ACC112 (cell line): Measurements from ENCODE around the gene NUP210L.

Experiments used
- H2AFZ ChIP-seq: fragments of 200-600 bp; sonication (generic); one replicate; pipeline ENCODE4 v1.6.0; 2017; ENCODE audit warnings: antibody characterized with exemption, low read length; ENCODE audit not compliant: unreplicated experiment
- H3K27ac ChIP-seq: fragments of 200-600 bp; sonication (generic); 2 replicates; pipeline ENCODE4 v1.5.1; 2014; ENCODE audit warnings: low read depth, mild to moderate bottlenecking, antibody characterized with exemption, low read length, moderate library complexity
- H3K27me3 ChIP-seq: fragments of 200-600 bp; sonication (generic); 2 replicates; pipeline ENCODE4 v1.6.1; 2014; ENCODE audit warnings: mild to moderate bottlenecking, antibody characterized with exemption, low read length, moderate library complexity, mixed read lengths; ENCODE audit not compliant: insufficient read depth
- H3K36me3 ChIP-seq: fragments of 200-600 bp; sonication (generic); 2 replicates; pipeline ENCODE4 v1.6.1; 2016; ENCODE audit warnings: mild to moderate bottlenecking, antibody characterized with exemption, low read length, moderate library complexity, mixed read lengths; ENCODE audit not compliant: insufficient read depth
- H3K4me1 ChIP-seq: fragments of 200-600 bp; sonication (generic); one replicate; pipeline ENCODE4 v1.6.1; 2016; ENCODE audit warnings: low read length, mixed read lengths; ENCODE audit not compliant: insufficient read depth, unreplicated experiment, control insufficient read depth
- H3K4me3 ChIP-seq: fragments of 200-600 bp; sonication (generic); 2 replicates; pipeline ENCODE4 v1.5.1; 2014; ENCODE audit warnings: mild to moderate bottlenecking, low read depth, low read length
- H3K79me2 ChIP-seq: fragments of 200-600 bp; sonication (generic); one replicate; pipeline ENCODE4 v1.6.0; 2016; ENCODE audit warnings: low read length; ENCODE audit not compliant: control insufficient read depth, unreplicated experiment, insufficient read depth

The NUP210L gene

DNA sequence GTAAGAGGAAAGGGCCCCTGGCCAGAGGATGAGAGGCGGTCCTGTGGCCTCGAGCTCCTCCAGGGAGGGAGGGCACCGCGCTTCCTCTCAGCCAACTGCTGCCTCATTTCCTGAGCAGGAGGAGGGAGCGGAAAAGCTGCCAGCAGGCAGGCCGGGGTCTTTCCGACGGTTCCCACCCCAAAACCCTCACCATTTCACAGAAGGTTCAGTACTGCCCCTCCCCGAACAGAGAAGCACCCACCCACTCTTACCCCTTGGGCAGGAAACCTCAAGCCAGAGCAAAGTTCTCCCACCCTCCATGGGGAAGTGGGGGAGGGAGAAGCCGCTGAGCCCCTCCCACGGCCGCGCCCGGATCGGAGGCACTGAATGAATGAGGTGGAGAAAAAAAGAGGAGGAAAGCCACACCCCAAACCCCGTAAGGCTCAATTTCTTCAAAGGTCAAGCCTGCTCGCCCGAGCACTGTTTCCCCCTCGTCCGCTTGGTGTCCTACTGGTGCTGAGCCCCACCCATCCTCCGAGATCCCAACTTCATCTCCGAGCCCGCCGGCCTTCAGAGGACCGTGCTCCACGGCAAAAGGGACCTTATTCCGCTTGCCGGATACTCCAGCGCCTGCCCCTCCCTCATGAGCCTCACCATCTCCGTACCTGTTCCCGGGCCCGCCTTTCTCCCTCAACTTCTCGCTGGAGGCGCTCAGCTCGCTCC lies 27.6 kb upstream of the NUP210L start:
- H3K36me3 ChIP-seq, result no peaks in the 10 kb centered on the region
- peak overlapping the region; percentile 91 for H3K4me3 ChIP-seq
- H3K4me1 ChIP-seq, result peaks cover 36% of the 10 kb centered on the region
- H3K27ac ChIP-seq, result peak overlapping the region; percentile 87
- no peaks in the 10 kb centered on the region for H3K27me3 ChIP-seq
- no peak overlapping the region for H2AFZ ChIP-seq
- H3K79me2 ChIP-seq, result peaks cover 54% of the 10 kb centered on the region

DNA sequence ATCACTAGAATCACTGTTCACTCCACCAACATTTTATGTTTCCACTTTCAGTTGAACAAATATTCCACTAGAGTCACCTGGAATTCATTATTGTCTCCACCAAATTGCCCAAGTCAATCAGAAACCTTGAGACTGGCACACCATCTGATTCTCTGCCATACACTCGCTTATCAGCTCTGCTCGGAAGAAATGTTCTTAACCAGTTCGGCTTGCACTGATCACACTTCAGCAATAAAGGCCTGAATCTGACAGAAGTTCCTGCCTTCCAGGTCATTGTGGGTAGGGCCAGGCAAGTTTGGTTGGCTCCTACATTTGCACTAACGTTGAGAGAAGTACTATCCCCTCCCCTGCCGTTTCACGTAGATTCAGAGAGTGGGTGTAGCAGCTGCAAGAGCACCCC lies 27.1 kb upstream of the NUP210L start:
- Histone ChIP-seq H3K79me2 (peaks cover 59% of the 10 kb centered on the region), H3K4me1 (peaks cover 41% of the 10 kb centered on the region), H3K4me3 (peak overlapping the region; percentile 91), H3K36me3 (no peaks in the 10 kb centered on the region), H2AFZ (no peak overlapping the region), H3K27me3 (no peaks in the 10 kb centered on the region), H3K27ac (peak overlapping the region; percentile 87)

DNA sequence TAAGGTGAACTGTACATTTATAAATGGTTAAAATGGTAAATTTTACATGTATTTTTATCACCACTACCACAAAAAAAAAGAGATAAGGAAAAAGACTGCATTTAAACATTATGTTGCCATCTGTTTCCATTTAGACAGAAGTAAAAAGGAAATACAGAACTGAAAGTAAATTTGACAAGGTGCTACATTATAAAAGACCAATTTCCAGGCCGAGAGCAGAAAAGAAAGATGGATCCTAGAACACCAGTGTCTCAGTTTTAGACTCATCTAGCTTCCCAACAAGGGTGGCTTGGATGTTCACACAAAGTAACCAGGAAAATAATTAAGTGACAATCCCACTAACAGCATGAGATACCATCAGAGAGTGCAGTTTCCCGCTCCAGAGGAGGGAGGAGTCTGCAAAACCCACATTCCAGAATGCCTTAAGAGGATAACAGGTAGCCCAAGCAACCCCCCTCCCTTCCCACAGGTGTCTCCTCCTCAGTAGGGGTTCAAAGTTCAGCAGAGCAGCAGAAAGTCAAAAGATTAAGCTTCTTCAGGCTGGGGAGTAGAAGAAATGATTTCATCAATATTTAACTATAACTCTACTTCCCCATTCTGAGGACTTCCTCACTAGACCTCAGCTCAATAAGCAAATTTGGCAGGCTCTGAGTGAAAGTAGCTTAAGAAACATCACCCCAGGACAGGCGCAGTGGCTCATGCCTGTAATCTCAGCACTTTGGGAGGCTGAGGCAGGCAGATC lies 25.2 kb upstream of the NUP210L start:
- H2AFZ ChIP-seq, result no peak overlapping the region
- H3K36me3 ChIP-seq, result no peaks in the 10 kb centered on the region; the same call in 1 of the 2 replicates
- H3K27ac ChIP-seq, result no peak overlapping the region
- peaks cover 52% of the 10 kb centered on the region for H3K4me1 ChIP-seq
- H3K4me3 ChIP-seq, result peak overlapping the region; percentile 65
- no peaks in the 10 kb centered on the region for H3K27me3 ChIP-seq
- peaks cover 76% of the 10 kb centered on the region for H3K79me2 ChIP-seq

DNA sequence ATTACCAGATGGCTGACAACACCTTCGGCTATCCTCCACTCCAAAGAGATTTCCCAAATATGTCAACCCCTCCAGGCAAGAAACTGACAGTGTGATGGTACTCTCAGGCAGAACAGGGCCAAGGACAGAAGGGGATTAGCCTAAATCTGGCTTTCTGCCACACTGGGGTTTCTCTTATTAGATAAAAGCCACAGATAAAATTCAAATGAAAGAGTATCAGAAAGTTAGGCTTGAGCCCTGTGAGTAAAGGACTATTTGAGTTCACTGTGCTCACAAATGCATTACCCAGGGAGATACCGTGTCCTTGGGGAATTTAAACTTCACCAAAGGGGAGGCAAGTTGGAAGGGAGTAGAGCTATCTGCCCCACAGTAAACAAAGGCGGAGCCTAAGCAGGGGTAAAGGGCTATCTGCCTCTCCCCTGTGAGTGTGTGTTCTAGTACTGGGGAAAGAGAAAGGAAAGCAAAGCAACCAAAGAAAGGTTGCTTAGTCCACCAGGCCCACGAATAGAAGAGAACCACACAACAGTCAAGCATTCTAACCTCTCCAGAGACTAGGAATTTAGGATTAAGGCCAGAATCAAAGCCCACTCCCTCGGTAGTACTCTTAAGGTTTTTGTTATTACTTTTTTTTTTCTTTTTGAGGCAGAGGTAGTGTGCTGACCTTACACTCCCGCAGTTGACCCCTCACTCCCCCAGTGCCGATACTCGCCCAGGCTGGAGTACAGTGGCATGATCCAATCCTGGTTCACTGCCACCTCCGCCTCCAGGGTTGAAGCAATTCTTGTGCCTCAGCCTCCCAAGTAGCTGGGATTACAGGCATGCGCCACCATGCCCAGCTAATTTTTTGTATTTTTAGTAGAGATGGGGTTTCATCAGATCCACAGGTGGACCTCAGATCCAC lies 24.3 kb upstream of the NUP210L start:
- Histone ChIP-seq H3K27me3 (no peaks in the 10 kb centered on the region), H2AFZ (no peak overlapping the region), H3K27ac (peak overlapping the region; percentile 33), H3K79me2 (peaks cover 84% of the 10 kb centered on the region), H3K36me3 (peaks cover 5% of the 10 kb centered on the region), H3K4me3 (peak overlapping the region; percentile 65), H3K4me1 (peaks cover 52% of the 10 kb centered on the region)

DNA sequence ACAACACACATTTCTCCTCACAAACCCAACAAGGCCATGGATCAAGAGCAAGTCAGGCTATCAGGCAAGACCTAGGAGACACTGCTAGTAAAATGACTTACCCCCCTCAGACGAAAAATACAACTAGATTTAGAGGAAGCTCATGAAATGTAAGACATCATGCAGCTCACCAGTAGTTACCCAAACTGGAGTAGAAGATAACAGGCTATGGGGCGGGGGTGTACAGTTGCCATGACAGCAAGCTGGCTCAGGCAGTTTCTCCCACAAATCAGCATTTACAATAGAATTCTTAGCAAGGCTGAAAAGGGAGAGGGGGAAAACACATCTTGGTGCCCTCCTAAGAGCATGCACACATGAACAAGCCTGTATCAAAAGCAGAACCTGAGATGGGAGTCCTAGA lies 23.1 kb upstream of the NUP210L start:
- peaks cover 6% of the 10 kb centered on the region for H3K36me3 ChIP-seq
- no peaks in the 10 kb centered on the region for H3K27me3 ChIP-seq
- 0 out of 2 replicates have a peak overlapping the region, but pooled peaks have one; percentile 33 for H3K27ac ChIP-seq
- peaks cover 88% of the 10 kb centered on the region for H3K79me2 ChIP-seq
- H3K4me1 ChIP-seq, result peaks cover 52% of the 10 kb centered on the region
- no peak overlapping the region for H2AFZ ChIP-seq
- H3K4me3 ChIP-seq, result peak overlapping the region; percentile 3; the same call in 1 of the 2 replicates

DNA sequence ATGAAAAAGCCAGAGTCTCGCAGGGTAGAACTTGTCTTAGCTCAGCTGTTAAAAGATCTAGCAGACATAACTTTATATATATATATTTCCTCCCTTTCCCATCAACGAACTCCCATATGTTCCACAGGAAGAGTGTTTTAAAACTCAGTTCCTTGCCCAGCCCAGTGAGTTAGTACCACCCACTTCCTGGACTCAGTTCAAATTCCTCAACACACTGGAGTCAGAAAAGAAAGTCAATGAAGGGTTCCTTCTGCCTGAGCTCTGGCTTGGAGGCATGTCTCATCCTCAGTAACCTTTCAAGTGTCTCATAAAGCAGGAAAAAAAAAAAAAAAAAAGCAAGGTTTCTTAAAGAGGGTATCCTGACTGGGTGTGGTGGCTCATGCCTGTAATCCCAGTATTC lies 21.5 kb upstream of the NUP210L start:
- H2AFZ ChIP-seq, result no peak overlapping the region
- no peak overlapping the region; the same call in 1 of the 2 replicates for H3K27ac ChIP-seq
- H3K4me1 ChIP-seq, result peaks cover 52% of the 10 kb centered on the region
- peaks cover 89% of the 10 kb centered on the region for H3K79me2 ChIP-seq
- peaks cover 23% of the 10 kb centered on the region for H3K36me3 ChIP-seq
- H3K27me3 ChIP-seq, result no peaks in the 10 kb centered on the region
- no peak overlapping the region; the same call in 1 of the 2 replicates for H3K4me3 ChIP-seq

DNA sequence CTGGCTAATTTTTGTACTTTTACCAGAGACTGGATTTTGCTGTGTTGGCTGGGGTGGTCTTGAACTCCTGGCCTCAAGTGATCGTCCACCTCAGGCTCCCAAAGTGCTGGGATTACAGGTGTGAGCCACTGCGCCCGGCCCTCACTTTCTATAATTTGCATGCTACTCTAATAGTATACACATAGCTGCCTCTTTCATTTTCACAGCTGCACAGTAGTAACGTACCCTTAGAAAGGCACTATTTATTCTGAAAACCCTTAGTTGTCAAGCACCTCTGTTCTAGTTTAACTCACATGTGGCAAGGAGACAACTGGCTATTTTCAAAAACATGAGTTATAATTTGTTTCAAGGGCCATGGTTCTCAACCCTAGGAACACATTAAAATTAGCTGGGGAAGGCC lies 19.8 kb upstream of the NUP210L start:
- Histone ChIP-seq H3K4me1 (peaks cover 44% of the 10 kb centered on the region), H3K4me3 (no peak overlapping the region), H3K27me3 (no peaks in the 10 kb centered on the region), H2AFZ (no peak overlapping the region), H3K79me2 (peaks cover 90% of the 10 kb centered on the region), H3K27ac (no peak overlapping the region), H3K36me3 (peaks cover 40% of the 10 kb centered on the region)

DNA sequence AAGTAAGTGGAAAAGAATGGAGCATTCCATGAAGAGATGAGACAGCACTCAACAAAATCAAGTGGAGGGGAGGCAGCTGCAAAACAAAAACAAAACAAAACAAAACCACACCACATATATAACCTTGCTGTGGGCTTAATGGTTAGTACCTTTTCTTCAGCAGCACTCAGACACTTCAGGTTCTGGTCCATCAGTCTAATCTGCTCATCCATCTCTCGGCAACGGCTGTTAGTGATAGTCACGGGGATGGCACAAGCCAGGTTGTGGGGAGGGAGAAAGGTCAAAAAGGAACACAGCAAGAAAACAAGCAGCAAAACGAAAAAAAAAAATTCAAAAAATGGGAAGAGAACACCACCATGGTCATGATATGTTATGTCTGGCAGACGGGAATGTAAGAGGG lies 17.0 kb upstream of the NUP210L start:
- Histone ChIP-seq H3K4me3 (no peak overlapping the region), H3K27ac (no peak overlapping the region), H3K79me2 (peaks cover 84% of the 10 kb centered on the region), H3K27me3 (no peaks in the 10 kb centered on the region), H3K36me3 (peaks cover 61% of the 10 kb centered on the region), H3K4me1 (peaks cover 16% of the 10 kb centered on the region), H2AFZ (no peak overlapping the region)

DNA sequence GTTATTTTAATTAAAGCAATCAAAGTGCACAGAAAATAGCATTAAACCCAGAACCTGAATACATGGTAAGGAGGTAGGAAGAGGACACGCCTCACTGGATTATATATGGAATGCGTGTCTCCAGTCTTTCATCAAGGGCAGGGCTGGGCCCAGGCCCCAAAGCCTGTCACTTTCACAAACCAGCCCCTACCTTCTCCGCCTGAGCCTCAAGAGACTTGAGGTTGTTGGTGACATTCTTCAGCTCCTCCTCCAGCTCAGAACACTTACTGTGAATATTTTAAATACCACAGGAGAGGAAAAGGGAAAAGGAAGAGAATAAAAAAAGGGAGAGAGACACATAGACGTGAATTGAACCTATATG lies 16.3 kb upstream of the NUP210L start:
- Histone ChIP-seq H3K4me3 (no peak overlapping the region), H2AFZ (no peak overlapping the region), H3K27me3 (no peaks in the 10 kb centered on the region), H3K79me2 (peaks cover 80% of the 10 kb centered on the region), H3K27ac (no peak overlapping the region), H3K4me1 (peaks cover 14% of the 10 kb centered on the region), H3K36me3 (peaks cover 64% of the 10 kb centered on the region)

DNA sequence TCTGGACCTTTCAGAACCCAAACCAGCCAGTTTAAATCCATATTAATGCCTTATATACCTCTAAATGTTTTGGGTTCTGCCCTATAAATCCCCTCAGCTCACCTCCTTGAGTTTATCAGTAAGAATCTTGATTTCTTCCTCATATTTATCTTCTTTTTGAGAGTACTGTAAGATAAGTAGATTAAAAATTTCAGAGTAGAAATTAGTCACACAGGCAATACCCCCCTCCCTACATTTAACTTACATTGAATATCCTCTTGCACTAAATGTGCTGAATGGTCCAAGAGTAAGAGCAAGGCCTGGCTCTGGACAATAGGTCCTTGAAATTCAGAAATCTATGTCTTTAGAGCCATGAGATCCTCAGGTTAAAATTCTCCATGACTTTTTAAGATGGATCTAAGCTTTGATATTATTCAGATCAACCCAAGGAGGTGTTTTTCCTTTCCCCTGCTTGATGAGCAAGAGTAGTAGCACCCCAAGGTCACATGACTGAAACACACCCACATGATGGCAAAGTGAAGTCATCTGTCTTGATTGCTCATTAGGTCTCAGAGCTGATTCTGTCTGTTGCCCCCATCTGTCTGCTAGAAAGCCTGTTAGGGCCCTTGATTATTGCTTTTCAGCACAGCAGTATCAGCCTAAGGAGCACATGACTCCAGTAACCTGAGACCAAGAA lies 15.8 kb upstream of the NUP210L start:
- Histone ChIP-seq H3K27me3 (no peaks in the 10 kb centered on the region), H3K4me1 (peaks cover 9% of the 10 kb centered on the region), H3K36me3 (peaks cover 69% of the 10 kb centered on the region), H3K79me2 (peaks cover 77% of the 10 kb centered on the region), H3K4me3 (no peak overlapping the region), H3K27ac (no peak overlapping the region), H2AFZ (no peak overlapping the region)
